Upper lobe of right lung (tissue), 1 donor: ENCODE measurements around the gene ESYT2. TPM values are rescaled to one million over a fixed set of nuclear protein-coding genes. Genes with fewer than 3 reads are reported as not detected.

Experiments
- ATAC-seq: fragments of 200-7000 bp; cut with Tn5 transposase; one replicate; pipeline ENCODE4 v1.9.1; 2020; ENCODE audit warnings: mild to moderate bottlenecking, moderate library complexity
- DNase-seq: peaks from one replicate; pipeline ENCODE4 v3.0.0-alpha.2; 2020
- H3K27ac ChIP-seq: fragments of 200-600 bp; one replicate; pipeline ENCODE4 v1.8.0; 2022
- H3K27me3 ChIP-seq: fragments of 200-600 bp; one replicate; pipeline ENCODE4 v1.8.0; 2022; ENCODE audit warnings: mild to moderate bottlenecking
- H3K36me3 ChIP-seq: fragments of 200-600 bp; one replicate; pipeline ENCODE4 v1.8.0; 2022
- H3K4me1 ChIP-seq: fragments of 200-600 bp; one replicate; pipeline ENCODE4 v1.8.0; 2022
- H3K4me3 ChIP-seq: fragments of 200-600 bp; one replicate; pipeline ENCODE4 v1.8.0; 2022; ENCODE audit warnings: mild to moderate bottlenecking
- H3K9me3 ChIP-seq: fragments of 200-600 bp; one replicate; pipeline ENCODE4 v1.8.0; 2022
- intact Hi-C: fragments of 100-400 bp; cut with DNase I; formaldehyde crosslinking; loops from one replicate; pipeline ENCODE4 v1.11.0; 2022
- total RNA-seq: library from RNA; stranded (reverse); fragmentation: NEBNext Ultra II Directional; extraction: Animal tissue kit (Norgen Biotek cat#: 25700); gene quantifications from one replicate; pipeline ENCODE4 v1.2.1, GENCODE V29; 2021
- TF ChIP-seq, protein P1 (sequence below): fragments of 200-600 bp; IDR thresholded peaks from one replicate; pipeline ENCODE4 v1.8.0; 2022; ENCODE audit warnings: antibody characterized with exemption
- donor health status: DM: no; HTN: yes; CAD: no; lungs with severe emphysema.

The ESYT2 gene
- total RNA-seq, 1 donor from 2014 or later = 63.1 TPM

DNA sequence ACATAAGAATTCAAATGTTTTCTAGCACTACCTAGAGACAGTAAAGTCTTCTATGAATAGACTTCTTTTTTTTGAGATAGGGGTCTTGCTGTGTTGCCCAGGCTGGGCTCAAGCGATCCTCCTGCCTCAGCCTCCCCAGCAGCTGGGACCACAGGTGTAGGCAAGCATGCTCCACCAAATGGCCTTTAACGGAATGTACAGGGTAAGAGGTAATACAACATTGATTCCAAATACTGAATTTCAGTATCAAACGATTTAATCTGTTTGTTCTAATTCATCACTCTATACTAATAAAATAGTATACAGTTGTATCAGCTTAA, 68.9 kb downstream of the ESYT2 start:
- Histone ChIP-seq H3K4me3 (no peak overlapping the region), H3K27me3 (no peaks in the 10 kb centered on the region), H3K9me3 (no peaks in the 10 kb centered on the region), H3K4me1 (no peaks in the 10 kb centered on the region), H3K36me3 (peaks cover 76% of the 10 kb centered on the region), H3K27ac (no peak overlapping the region)
- ATAC-seq = no peak
- intact Hi-C loops = no loop called here
- TF ChIP-seq, protein P1, sequence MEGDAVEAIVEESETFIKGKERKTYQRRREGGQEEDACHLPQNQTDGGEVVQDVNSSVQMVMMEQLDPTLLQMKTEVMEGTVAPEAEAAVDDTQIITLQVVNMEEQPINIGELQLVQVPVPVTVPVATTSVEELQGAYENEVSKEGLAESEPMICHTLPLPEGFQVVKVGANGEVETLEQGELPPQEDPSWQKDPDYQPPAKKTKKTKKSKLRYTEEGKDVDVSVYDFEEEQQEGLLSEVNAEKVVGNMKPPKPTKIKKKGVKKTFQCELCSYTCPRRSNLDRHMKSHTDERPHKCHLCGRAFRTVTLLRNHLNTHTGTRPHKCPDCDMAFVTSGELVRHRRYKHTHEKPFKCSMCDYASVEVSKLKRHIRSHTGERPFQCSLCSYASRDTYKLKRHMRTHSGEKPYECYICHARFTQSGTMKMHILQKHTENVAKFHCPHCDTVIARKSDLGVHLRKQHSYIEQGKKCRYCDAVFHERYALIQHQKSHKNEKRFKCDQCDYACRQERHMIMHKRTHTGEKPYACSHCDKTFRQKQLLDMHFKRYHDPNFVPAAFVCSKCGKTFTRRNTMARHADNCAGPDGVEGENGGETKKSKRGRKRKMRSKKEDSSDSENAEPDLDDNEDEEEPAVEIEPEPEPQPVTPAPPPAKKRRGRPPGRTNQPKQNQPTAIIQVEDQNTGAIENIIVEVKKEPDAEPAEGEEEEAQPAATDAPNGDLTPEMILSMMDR = no peak
- DNase-seq = no peak

DNA sequence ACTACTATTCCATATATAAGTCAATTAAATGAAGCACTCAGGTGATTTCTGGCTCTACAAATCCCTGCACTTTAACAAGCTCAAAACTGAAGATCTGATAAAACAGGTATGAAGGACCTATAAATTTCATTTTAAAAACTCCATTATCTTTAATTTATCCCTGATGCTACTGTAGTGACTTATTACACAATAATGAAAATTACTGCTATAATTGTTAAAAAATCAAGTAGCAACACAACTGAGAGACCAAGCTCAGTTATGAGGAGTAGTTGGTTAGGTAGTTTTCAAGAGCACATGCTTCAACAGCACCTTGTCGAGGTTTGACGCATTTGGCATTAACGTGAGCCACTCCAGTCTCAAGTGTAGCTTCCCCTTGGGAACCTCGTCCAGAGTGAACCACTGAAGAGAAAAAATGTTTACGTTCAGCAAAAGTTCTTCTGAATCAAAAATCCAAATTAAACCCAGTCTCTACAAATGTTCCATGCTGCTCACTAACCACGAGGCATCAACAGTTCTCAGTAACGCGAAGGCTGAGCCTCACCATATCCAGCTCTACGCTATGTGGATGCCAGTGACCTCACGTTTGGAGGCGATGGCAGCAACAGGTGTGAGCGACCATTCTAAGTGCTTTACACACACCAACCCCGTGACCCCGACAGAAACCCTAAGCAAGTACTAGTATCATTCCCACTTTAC, 69.4 kb downstream of the ESYT2 start:
- intact Hi-C loops = no loop called here
- H3K4me1 ChIP-seq = no peaks in the 10 kb centered on the region
- no peaks in the 10 kb centered on the region for H3K9me3 ChIP-seq
- H3K27ac ChIP-seq = no peak overlapping the region
- no peak for DNase-seq
- H3K36me3 ChIP-seq = peaks cover 72% of the 10 kb centered on the region
- no peak overlapping the region for H3K4me3 ChIP-seq
- ATAC-seq = peak; percentile 67
- TF ChIP-seq, protein P1 = no peak
- H3K27me3 ChIP-seq = no peaks in the 10 kb centered on the region

GRCh38 chr7:158759245-158759614, 70.1 kb downstream of the ESYT2 start:
- Histone ChIP-seq H3K4me3 (no peak overlapping the region), H3K4me1 (no peaks in the 10 kb centered on the region), H3K27ac (no peak overlapping the region), H3K9me3 (no peaks in the 10 kb centered on the region), H3K27me3 (no peaks in the 10 kb centered on the region), H3K36me3 (peaks cover 70% of the 10 kb centered on the region)
- TF ChIP-seq, protein P1 = no peak
- intact Hi-C loops = no loop called here
- DNase-seq = no peak
- ATAC-seq = peak; percentile 35

DNA sequence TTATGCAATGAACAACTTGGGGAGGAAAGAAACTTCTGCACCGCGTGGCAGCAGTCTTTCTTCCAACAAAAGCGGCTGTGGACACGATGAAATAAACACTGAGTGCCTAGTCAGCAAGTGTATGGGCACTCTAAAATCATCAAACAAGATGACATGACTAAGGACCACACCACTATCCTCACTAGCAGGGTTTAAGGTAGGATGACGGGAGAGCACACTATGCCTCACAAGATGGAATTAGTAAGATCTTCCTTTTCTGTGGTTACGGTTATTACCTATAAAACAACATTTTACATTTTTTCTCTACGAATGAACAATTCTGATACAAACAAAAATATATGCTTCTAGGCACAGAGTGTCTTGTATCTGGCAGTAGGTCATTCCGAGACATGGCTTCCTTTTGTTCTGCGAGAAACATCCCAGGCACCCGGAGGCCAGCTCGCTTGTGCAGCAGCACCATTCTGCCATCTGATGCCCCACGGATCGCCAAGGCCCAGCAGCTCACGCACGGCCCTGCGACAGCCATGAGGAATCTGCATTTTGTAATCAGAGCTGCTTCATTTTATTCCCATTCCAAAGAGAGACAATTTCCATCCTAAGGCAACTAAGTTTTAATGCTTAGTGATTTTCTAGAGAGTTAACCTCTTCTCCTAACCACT, 70.6 kb downstream of the ESYT2 start:
- TF ChIP-seq, protein P1 = no peak
- H3K4me3 ChIP-seq = no peak overlapping the region
- intact Hi-C loops = no loop called here
- DNase-seq (no peak), ATAC-seq (no peak)
- no peaks in the 10 kb centered on the region for H3K27me3 ChIP-seq
- H3K9me3 ChIP-seq = no peaks in the 10 kb centered on the region
- H3K36me3 ChIP-seq = peaks cover 70% of the 10 kb centered on the region
- H3K4me1 ChIP-seq = no peaks in the 10 kb centered on the region
- H3K27ac ChIP-seq = no peak overlapping the region

GRCh38 chr7:158757404-158757989, 71.8 kb downstream of the ESYT2 start:
- ATAC-seq = no peak
- no peaks in the 10 kb centered on the region for H3K9me3 ChIP-seq
- no peak for DNase-seq
- no peak overlapping the region for H3K4me3 ChIP-seq
- TF ChIP-seq, protein P1 = no peak
- H3K4me1 ChIP-seq = no peaks in the 10 kb centered on the region
- intact Hi-C loops = no loop called here
- H3K36me3 ChIP-seq = peaks cover 62% of the 10 kb centered on the region
- no peaks in the 10 kb centered on the region for H3K27me3 ChIP-seq
- H3K27ac ChIP-seq = no peak overlapping the region
